HL-60 (cell line): ENCODE results near the gene MYO3A.
"Not testable (repeated sequence)": the region's sequence is repeated elsewhere in the genome, so short reads cannot be mapped to it uniquely, and the experiment has no call there.

Experiments
- CTCF ChIP-seq: IDR thresholded peaks from one replicate; pipeline ENCODE4 v1.5.1; 2011; ENCODE audit warnings: low read length, control low read depth, inconsistent platforms; ENCODE audit not compliant: insufficient read depth
- GABPA ChIP-seq: IDR thresholded peaks from 2 replicates; pipeline ENCODE4 v1.6.1; 2012; ENCODE audit warnings: low read depth
- POLR2AphosphoS5 ChIP-seq: IDR thresholded peaks from 2 replicates; pipeline ENCODE4 v1.6.1; 2012; ENCODE audit warnings: low read depth

GRCh38 chr10:26002466-26002865 lies 68.4 kb downstream of the MYO3A start:
- not testable (repeated sequence) for TF ChIP-seq CTCF, POLR2AphosphoS5, GABPA
